Uterus (tissue), 2 donors: ENCODE data around the gene RBM6.
"Not testable (repeated sequence)": the region's sequence is repeated elsewhere in the genome, so short reads cannot be mapped to it uniquely, and the experiment has no call there.

ENCODE experiments used
- CTCF ChIP-seq, 4 experiments: fragments of 200-600 bp in 2 of 4; fragments of 450-650 bp in 2 of 4; sonication (generic) in 2 of 4; IDR thresholded peaks; one replicate each; pipeline ENCODE4 v1.5.1; 2016 to 2019; ENCODE audit warnings: antibody characterized with exemption in 4 of 4, mild to moderate bottlenecking in 2 of 4, moderate library complexity in 1 of 4
- POLR2A ChIP-seq, 2 donors: fragments of 450-650 bp; IDR thresholded peaks; one replicate each; pipeline ENCODE4 v1.6.1; 2016; ENCODE audit warnings: antibody characterized with exemption in 2 of 2, mild to moderate bottlenecking in 1 of 2, moderate library complexity in 1 of 2

- TF ChIP-seq CTCF, POLR2A (IDR thresholded peaks at IDR 0.05): not testable (repeated sequence)
Observed at GRCh38 chr3:50084951-50085350, 145.0 kb downstream of the RBM6 start.
